Central memory CD4-positive, alpha-beta T cell (primary cell): Measurements from ENCODE around the gene RARRES1.
A peak's percentile ranks its signal among the peaks of the same experiment; 100 is the strongest.

ENCODE experiments used
- DNase-seq: peaks from one replicate; pipeline ENCODE4 v3.0.0; 2022

RARRES1 gene

DNA sequence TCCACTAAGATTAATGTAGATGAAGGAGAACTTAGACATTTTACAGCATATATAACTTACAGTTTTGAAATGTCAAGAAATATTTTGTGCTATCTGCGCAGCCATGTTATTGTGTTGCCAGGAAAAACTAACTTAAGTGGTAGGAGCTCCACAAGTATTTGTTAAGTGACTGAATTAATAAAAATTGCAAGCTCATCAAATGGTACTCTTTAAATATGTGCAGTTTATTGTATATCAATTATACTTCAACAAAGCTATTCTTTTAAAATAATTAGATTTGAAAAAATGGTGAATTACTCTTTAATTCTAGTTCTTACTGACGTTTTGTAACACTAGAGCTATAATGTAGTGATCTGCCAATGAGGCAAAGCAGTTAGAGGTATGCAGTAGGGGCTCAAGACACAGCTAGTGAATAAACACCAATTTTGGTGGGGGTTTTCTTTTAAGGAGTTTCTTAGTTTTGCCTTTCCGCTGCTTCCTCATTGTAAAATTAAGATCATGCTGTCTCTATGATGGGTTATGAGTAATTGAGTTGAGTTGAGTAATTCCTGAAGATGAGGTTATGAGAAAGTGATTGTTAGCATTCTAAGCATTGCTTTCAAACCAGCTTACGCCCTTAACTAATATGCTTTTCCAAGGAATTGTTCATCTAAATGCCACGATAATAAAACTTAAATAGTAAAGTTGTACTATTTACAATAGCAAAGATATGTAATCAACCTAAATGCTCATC, 48.9 kb downstream of the RARRES1 start:
- no peak for DNase-seq

DNA sequence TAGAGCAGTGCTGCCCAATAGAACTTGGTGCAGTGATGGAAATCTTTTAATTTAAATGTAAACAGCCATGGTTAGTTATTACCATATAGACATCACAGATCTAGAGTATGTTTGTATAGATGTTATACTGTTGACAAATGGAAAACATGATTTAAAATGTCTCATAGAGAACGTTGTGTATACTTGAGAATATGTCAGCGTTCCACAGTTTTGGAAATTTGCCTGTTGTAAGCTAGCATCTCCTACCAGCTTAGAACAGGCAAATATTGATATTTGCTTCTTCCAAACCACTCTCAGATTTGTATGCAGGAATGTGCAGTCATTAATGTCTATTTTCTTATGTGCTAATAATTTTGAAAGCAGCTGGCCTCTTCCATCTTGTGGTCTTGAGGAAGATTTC, 51.4 kb downstream of the RARRES1 start:
- no peak for DNase-seq

- DNase-seq, result no peak
Measured at GRCh38 chr3:158679547-158680000, 52.7 kb downstream of the RARRES1 start.

DNA sequence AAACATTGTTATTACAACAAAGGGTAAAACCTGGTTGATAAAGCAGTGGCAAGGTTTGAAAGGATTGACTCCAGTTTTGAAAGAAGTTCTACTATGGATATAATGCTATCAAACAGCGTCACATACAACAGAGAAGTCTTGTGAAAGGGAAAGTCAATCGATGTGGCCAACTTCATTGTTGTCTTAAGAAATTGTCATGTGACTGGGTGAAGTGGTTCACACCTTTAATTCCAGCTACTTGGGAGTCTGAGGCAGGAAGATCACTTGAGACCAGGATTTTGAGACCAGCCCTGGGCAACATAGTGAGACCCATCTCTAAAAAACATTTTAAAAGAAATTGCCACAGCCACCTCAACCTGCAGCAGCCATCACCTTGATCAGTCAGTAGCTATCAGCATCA, 53.6 kb downstream of the RARRES1 start:
- DNase-seq, result no peak

GRCh38 chr3:158672215-158673176, 59.8 kb downstream of the RARRES1 start, which contains the start of gene LXN:
TSS of gene LXN (minus strand) at chr3:158672648. CDS start at chr3:158672478, 170 bp downstream.
- peak; percentile 80 for DNase-seq

- DNase-seq, result peak; percentile 2
Measured at GRCh38 chr3:158671821-158672214, 60.4 kb downstream of the RARRES1 start.

DNA sequence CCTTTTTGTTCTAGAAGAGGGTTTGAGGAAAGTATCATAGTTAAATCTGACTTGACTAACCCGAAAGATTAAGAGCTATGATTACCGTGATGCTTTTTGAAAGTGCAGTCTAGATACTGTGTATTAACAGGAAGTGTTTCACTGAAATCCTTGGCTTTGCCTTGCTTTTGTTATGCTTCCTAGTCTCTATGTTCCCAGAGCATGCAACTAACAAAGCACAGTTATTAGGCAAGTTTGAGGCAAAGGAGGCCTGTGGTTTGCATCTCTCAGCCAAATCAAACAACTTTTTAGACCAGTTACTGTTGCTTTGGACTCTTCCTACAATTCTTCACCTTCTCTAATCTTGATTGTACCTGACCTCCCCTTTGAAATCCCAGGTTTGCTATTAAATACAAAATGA, 63.8 kb downstream of the RARRES1 start:
- DNase-seq, result no peak

DNA sequence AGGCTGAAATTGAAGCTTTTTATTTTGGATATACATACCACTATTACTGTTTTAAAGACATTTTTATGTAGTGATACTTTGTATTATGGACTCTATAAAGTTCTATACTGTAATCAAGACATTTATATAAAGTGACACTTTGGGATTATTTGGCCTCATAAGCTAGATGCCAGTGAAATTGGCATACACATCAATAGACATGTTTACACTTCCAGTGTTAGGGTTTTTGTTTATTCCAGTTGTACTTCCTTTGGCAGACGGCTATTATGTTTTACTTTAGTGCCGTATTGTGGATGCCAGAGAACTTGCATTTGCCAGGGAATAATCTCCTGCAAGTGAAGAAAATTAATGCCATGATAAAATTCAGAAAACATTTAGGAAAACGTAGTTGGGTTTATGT, 65.8 kb downstream of the RARRES1 start:
- no peak for DNase-seq

DNA sequence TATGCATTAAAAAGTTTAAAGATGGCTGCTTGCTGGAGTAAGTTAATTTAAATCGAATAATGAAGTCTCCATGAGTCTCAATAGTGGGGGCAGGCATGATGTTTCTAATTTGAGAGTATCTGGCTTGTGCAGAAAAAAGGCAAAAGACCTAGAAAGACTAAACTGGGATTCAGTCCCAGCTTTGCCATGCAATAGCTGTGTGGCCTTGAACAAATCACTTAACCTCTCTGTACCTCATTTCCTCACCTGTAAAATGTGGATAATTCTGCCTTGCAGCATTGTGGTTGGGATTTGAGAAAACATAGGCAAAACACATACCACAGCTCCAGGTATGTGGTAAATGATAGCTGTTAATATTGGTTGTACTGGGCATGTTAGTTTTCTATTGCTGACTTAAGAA, 68.4 kb downstream of the RARRES1 start:
- no peak for DNase-seq

- DNase-seq, result no peak
Measured at GRCh38 chr3:158663246-158663645, 69.0 kb downstream of the RARRES1 start.

DNA sequence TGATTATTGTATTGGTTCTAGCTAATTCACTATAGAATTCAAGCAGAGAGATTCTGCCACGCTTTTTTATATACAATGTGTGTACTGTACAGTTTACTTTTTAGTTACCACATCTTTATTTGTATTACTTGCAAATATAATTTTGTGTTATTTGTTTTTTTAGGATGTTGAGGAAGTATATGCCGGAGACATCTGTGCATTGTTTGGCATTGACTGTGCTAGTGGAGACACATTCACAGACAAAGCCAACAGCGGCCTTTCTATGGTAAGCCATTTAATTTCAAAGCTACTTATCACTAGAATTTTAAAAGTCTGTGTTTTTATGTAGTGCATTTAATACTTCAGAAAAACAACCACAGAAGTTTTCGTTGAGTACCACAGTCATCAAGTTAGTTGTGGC, 71.5 kb downstream of the RARRES1 start:
- DNase-seq, result no peak

GRCh38 chr3:158659454-158660237, 72.6 kb downstream of the RARRES1 start:
- DNase-seq, result peak; percentile 46

DNA sequence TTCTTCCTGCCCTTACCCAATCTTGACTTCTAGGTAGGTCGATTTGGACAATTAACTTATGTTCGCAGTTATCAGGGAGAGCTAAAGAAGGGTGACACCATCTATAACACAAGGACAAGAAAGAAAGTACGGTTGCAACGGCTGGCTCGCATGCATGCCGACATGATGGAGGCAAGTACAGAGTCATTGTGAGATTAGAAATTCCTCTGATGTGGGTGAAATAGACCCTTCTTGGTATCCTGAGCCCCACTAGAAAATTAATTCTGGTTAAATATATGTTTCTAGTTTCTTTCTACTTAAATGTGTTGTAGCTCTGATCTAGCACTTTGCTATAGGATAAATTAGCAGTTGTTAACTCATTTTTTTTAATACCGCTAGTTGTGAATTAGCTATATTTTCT, 73.4 kb downstream of the RARRES1 start:
- no peak for DNase-seq

DNA sequence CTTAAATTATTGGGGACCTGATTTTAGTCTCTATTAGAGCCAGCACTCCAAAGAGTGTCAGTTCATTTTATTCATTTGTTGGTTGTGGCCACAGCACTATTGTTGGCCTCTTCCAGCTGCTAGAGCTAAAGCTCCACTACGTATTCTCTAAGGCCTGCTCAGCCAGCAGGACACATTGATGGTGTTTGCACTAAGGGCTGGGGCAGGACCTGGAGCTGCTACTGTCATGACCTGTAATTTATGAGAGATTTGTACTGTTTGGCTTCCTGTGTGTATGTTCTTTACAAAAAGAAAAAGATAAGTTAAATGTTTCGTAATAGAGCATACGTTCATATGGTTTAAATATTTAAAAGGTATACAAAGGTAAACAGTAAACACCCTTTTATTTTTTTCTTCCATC, 79.8 kb downstream of the RARRES1 start:
- DNase-seq, result no peak

- DNase-seq, result no peak
Measured at GRCh38 chr3:158651192-158651591, 81.1 kb downstream of the RARRES1 start.

- DNase-seq, result no peak
Measured at GRCh38 chr3:158649791-158650190, 82.5 kb downstream of the RARRES1 start.
